ENCODE measurements around the gene DAB1. TPM values are rescaled to one million over a fixed set of nuclear protein-coding genes. Genes with fewer than 3 reads are reported as not detected.

DAB1 gene
- total RNA-seq, 1 donor from 2014 or later = 3.1 TPM

DNA sequence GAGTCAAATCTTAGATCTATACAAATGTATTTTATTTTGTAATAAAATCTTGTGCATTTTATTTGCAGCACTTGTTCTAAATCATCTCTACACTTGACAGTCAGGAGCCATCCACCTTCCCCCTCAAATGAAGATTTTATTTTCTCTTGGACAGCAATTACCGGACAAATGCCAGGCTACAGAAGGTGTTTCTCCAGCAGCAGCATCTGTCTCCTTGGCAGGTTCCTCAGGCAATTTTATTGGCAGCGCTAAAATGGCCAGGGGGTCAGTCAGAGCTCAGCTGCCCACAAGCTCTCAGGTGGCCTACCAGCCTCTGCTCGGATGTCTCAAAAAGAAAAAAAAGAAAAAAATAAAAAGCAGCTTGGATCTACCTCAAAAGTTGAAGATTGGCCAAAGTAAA is 107.6 kb downstream of the DAB1 start:
- Mint-ChIP-seq H3K27ac (ENCODE audit: unreplicated experiment) (no peak overlapping the region), H3K9me3 (ENCODE audit: unreplicated experiment) (no peaks in the 10 kb centered on the region), H3K36me3 (ENCODE audit: unreplicated experiment) (no peaks in the 10 kb centered on the region), H3K4me3 (ENCODE audit: unreplicated experiment) (no peak overlapping the region), H3K27me3 (ENCODE audit: unreplicated experiment) (no peaks in the 10 kb centered on the region), H3K4me1 (ENCODE audit: low read depth, unreplicated experiment) (no peaks in the 10 kb centered on the region)
- TF ChIP-seq, protein P1, sequence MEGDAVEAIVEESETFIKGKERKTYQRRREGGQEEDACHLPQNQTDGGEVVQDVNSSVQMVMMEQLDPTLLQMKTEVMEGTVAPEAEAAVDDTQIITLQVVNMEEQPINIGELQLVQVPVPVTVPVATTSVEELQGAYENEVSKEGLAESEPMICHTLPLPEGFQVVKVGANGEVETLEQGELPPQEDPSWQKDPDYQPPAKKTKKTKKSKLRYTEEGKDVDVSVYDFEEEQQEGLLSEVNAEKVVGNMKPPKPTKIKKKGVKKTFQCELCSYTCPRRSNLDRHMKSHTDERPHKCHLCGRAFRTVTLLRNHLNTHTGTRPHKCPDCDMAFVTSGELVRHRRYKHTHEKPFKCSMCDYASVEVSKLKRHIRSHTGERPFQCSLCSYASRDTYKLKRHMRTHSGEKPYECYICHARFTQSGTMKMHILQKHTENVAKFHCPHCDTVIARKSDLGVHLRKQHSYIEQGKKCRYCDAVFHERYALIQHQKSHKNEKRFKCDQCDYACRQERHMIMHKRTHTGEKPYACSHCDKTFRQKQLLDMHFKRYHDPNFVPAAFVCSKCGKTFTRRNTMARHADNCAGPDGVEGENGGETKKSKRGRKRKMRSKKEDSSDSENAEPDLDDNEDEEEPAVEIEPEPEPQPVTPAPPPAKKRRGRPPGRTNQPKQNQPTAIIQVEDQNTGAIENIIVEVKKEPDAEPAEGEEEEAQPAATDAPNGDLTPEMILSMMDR (IDR thresholded peaks at IDR 0.05; ENCODE audit: partially characterized antibody, unreplicated experiment) = no peak
- DNase-seq = no peak

DNA sequence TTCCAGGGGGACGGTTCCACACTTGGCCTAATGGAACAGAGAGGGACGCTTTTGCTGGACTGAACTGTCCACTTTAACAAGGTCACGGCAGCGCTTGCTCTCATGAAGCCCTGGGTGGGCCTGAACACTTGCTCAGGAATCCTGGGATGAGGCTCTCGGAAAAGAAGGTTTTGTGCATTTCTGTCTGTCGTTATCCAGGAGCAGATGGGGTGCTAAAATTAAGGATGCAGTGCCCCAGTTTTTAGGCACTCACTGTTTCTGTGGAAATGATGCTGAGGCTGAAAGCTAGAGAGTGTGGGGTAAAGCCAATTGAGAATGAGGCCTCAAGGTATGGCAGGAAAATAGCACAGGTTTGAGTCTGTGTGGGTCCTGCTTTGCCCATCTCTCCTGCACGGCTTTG is 111.0 kb downstream of the DAB1 start:
- Mint-ChIP-seq H3K4me3 (ENCODE audit: unreplicated experiment) (no peak overlapping the region), H3K36me3 (ENCODE audit: unreplicated experiment) (no peaks in the 10 kb centered on the region), H3K27ac (ENCODE audit: unreplicated experiment) (no peak overlapping the region), H3K9me3 (ENCODE audit: unreplicated experiment) (no peaks in the 10 kb centered on the region), H3K27me3 (ENCODE audit: unreplicated experiment) (no peaks in the 10 kb centered on the region), H3K4me1 (ENCODE audit: low read depth, unreplicated experiment) (no peaks in the 10 kb centered on the region)
- DNase-seq = no peak
- TF ChIP-seq, protein P1 (IDR thresholded peaks at IDR 0.05; ENCODE audit: partially characterized antibody, unreplicated experiment) = no peak

DNA sequence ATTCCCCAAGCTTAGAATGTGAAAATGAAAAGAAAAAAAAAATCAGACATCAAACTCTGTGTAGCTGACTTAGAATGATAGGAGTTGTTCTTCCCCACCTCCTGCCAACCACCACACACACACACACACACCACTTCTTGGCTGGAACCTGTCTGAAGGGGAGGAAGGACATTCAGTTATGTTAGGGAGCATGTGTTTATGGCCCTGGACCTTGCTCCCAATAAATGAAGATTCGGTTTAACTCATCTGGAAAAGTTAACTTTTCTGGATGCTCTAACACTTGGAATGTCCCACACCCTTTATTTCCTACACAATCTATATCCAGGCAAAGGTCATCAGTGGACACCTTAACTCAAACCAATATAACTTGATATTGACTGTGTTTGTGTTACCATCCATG is 112.4 kb downstream of the DAB1 start:
- Mint-ChIP-seq H3K9me3 (ENCODE audit: unreplicated experiment) (peaks cover 3% of the 10 kb centered on the region), H3K4me3 (ENCODE audit: unreplicated experiment) (no peak overlapping the region), H3K4me1 (ENCODE audit: low read depth, unreplicated experiment) (peaks cover 3% of the 10 kb centered on the region), H3K27me3 (ENCODE audit: unreplicated experiment) (peaks cover 2% of the 10 kb centered on the region), H3K27ac (ENCODE audit: unreplicated experiment) (no peak overlapping the region), H3K36me3 (ENCODE audit: unreplicated experiment) (peaks cover 5% of the 10 kb centered on the region)
- DNase-seq = no peak
- TF ChIP-seq, protein P1 (IDR thresholded peaks at IDR 0.05; ENCODE audit: partially characterized antibody, unreplicated experiment) = no peak

DNA sequence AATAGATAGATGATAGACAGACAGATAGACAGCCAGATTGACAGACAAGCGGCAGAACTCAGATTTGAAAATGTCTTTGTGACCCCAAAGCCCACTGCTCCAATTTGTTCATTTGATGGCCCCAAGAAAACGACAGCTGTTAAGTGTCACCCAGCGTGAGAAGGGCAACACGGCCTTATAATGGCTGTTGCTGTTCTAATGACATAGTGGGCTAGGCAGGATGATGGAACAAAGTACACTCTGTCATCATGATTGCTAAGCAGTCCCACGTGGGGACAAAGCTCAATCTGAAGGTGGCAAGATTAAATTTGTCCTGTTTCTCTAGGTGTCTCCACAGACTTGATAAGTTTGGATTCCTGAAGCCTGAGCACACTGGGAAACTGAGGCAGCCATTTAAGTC is 112.9 kb downstream of the DAB1 start:
- Mint-ChIP-seq H3K27me3 (ENCODE audit: unreplicated experiment) (peaks cover 2% of the 10 kb centered on the region), H3K36me3 (ENCODE audit: unreplicated experiment) (peaks cover 5% of the 10 kb centered on the region), H3K4me3 (ENCODE audit: unreplicated experiment) (no peak overlapping the region), H3K4me1 (ENCODE audit: low read depth, unreplicated experiment) (peaks cover 3% of the 10 kb centered on the region), H3K9me3 (ENCODE audit: unreplicated experiment) (peaks cover 3% of the 10 kb centered on the region), H3K27ac (ENCODE audit: unreplicated experiment) (no peak overlapping the region)
- TF ChIP-seq, protein P1 (IDR thresholded peaks at IDR 0.05; ENCODE audit: partially characterized antibody, unreplicated experiment) = no peak
- DNase-seq = no peak

DNA sequence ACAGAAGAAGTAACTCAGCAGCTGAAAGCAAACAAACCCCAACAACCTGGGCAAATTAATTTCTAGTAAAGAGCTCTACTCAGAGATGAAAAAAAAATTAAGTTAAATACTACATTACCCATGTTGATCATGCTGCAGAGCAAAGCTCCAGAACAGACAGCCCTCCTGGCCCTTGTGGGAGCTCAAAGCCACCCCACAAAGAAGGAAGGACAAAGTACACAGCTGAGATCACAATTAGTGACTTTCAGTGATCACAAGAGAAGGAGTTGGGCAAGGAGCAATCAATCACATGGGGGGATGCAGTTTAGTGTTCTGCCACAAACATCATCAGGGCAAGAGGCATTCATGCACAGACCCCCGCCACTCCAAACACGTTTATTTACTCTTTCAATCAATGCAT is 114.2 kb downstream of the DAB1 start:
- H3K27ac Mint-ChIP-seq (ENCODE audit: unreplicated experiment) = no peak overlapping the region
- peaks cover 5% of the 10 kb centered on the region for H3K36me3 Mint-ChIP-seq (ENCODE audit: unreplicated experiment)
- H3K4me3 Mint-ChIP-seq (ENCODE audit: unreplicated experiment) = no peak overlapping the region
- TF ChIP-seq, protein P1 (IDR thresholded peaks at IDR 0.05; ENCODE audit: partially characterized antibody, unreplicated experiment) = no peak
- DNase-seq = no peak
- H3K9me3 Mint-ChIP-seq (ENCODE audit: unreplicated experiment) = peaks cover 3% of the 10 kb centered on the region
- peaks cover 2% of the 10 kb centered on the region for H3K27me3 Mint-ChIP-seq (ENCODE audit: unreplicated experiment)
- H3K4me1 Mint-ChIP-seq (ENCODE audit: low read depth, unreplicated experiment) = peaks cover 3% of the 10 kb centered on the region

Measured in glutamatergic neuron (in vitro differentiated cells).